CD4-positive, alpha-beta T cell treated with Interleukin-4 for 4 hours (primary cell): ENCODE data around the gene PSMA6.
A peak's percentile ranks its signal among the peaks of the same experiment; 100 is the strongest.
"Not testable (repeated sequence)": the region's sequence is repeated elsewhere in the genome, so short reads cannot be mapped to it uniquely, and the experiment has no call there.

Experiments
- DNase-seq: peaks from one replicate; pipeline ENCODE4 v3.0.0-alpha.2; 2020

PSMA6 gene

DNA sequence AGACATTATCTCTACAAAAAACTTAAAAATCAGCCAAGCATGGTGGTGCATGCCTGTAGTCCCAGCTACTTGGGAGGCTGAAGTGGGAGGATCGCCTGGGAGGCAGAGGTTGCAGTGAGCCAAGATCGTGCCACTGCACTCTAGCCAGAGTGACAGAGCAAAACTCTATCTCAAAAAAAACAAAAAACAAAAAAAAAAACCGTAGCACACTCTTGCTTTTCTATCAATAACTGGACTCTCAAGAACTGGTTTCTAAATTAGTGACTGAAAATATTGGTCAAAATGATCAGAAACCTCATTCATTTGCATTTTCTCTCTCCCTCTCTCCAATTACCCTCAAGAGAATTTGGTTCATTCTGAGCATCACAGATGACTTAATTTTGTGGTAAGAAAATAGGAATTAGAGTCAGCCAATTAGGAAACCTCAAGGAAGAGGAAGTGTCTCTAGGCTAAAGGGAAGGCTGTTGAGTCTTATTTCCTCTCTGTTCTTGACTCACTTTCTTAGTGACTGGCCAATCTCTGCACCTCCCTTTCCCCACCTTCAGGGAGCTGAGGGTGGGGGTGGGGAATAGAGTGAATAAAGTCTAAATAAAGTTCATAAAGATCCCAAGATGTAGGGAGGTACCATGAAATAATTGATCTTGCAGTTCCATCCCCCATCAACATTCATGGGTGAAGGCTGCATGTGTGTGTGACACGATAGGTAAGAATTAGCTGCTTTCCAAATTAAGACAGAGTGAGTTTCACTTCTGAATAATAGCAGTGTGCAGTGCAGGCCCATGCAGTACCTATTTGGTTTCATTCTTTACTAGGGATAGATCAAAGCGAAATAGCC, 6.8 kb upstream of the PSMA6 start:
- peak; percentile 59 for DNase-seq

DNA sequence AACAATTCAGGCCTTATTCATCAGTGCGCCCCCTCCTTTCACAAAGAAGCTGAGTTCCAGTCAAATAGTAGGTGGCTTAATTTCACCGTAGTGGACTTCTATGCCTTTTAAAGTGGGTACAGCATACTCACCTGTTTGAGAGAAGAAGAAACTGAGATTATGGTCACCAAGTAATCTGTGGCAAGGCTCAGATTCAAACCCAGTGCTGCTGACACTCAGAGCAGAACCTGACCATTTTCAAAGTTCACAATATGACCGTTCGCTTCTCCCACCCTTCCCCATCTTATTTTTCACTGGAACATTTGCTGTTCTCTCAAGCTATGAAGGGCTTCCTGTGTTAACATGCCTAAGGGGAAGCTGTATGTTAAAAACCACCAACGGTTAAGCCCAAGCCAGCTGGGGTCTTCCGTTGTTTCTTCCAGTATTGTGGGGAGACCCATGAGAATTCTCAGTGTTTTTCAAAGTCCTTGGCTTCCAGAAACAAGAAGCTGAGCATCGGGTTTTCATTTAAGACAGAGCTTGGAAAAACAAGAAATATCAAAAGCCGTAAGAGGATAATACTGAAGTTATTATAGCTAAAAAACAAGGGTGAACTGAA, 6.1 kb upstream of the PSMA6 start:
- DNase-seq: peak; percentile 2

DNA sequence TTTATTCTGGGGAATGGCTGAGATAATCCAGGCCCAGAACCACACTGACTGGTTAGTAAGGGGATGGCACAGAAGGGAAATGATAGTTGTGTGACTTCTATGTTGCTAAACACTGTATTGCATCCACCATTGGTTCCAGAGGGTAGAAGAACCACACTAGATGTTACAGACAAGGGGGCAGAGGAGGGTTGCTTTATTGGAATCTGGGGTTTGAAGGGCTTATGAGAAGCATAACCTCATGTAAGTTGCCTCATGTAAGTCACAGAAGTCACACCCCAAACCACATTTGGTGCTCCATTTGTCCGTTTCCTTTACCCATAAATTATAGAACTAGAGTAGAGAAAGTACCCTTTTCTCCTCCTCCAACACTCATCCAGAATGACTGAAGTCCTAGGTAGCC, 5.5 kb upstream of the PSMA6 start:
- DNase-seq: peak; percentile 34

DNA sequence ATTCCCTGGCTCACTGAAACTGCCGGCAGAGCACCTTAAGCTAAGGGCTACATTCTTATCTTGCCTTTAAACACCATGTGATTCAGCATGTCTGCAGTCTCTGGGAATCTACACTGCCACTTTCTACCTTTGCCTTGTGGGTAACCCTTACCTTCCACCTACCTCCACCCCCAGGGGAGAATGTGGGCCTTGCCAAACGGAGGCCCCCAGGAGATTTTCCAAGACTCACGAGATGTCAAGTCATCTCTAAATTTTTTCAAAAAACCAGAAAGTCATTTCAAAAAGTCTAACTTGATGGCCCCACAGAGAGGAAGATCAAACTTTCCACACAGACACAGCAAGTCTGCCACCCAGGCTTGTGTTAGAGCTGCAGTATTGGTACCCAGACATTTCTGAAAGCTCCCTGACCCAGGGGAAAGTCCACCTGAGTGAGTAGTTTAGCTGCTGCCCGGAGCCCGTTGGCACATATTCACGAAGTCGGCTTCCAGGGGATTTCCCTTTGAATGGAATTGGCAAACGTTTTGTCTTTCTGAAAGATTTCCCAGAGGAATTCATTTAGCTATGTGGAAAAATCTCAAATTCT, 4.7 kb upstream of the PSMA6 start:
- DNase-seq: peak; percentile 28

DNA sequence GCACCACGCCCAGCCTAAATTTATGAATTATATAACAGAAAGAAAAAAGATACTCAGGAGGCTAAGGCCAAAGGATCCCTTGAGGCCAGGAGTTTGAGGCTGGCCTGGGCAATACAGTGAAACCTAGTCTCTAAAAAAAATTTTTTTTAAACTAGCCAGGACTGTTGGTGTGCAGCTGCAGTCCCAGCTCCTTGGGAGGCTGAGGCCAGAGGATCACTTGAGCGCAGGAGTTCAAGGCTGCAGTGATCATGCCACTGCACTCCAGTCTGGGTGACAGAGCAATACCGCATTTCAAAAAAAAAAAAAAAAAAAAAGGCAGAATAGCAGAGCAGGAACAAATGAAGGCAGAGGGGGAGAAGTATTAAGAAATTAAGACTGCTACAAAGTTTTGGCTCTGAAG, 2.6 kb upstream of the PSMA6 start:
- DNase-seq: no peak

DNA sequence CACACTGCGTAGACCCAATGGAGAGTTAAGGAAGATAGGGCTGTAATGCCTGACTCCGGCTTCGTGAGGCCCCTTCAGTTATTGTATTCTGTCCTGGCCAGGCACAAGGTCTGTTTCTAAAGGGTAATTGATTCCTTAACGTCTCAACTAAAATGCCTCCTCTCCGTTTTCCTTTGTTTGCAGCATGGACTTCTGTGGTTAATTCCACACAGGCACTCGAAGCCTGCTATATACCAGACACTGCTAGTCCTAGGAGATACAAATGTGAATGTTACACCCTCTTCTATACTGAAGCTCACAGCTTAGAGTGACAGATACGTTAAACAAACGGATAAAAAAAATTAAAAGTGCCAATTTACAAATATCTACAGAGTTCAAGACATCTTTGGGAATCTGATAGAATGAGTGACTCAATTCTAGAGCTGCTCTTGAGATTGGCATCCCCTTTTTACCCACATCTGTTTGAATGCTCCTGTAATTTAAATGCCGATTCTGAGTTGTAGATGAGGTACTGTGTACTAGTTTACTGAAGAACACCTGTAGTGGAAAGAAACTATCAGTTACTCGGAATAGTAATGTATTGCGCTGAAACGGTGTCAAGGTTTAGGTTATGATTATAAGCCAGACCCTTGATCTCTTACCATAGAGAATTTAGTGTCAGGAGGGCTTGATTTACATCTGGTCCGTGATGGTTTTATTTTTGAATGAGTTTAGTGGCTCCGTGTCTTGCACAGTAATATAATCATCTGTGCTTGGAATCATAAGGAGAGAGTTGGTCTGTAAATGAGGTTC, 784 bp downstream of the PSMA6 start:
- peak; percentile 2 for DNase-seq

DNA sequence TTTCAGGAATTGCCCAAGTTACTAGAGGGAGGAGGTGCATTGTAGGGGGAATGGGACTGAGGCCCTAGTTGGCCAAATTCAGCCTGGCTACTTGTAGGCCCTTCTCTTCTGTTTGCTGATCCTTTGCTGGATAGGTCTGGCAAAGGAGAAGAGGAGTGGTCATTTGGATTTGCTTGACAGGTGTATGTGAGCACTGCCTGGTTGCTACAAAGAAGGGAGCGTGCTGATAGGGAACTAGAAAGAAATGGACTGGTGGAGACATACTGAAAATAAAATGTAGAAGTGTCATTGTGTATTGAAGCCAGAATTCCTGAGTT, 3.6 kb downstream of the PSMA6 start:
- DNase-seq: no peak

DNA sequence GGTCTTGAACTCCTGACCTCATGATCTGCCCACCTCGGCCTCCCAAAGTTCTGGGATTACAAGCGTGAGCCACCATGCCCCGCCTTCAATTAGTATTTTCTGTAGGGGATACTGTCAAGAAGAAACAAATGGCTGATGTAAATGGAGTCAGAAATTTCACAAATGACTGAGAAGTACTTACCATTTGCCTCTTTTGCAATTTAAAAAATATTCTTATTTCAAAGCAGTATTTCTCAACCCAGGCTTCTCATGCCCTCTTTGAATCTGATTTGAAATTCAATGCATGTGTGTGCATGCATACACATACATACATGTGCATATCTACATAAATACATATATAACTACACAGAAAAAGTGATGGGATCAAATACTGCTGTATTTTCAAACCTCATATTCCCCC, 4.4 kb downstream of the PSMA6 start:
- DNase-seq: no peak

DNA sequence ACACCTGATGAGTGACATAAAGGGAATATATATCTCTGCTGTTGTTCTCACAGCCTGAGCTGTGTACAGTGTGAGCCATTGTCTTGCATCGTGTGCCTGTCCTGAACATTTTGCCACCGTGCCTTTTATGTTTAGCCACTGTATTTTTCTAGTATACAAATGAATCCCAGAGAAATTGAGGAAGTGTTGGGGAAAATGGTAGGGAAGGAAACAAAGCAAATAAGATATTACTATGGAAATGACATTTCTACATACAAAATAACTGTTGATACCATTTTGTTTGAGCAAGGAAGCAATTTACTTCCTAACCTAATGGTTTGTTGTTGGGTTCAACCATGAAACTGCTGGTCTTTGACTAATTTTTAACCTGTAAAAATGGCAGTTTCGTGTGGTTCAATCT, 5.5 kb downstream of the PSMA6 start:
- DNase-seq: no peak

DNA sequence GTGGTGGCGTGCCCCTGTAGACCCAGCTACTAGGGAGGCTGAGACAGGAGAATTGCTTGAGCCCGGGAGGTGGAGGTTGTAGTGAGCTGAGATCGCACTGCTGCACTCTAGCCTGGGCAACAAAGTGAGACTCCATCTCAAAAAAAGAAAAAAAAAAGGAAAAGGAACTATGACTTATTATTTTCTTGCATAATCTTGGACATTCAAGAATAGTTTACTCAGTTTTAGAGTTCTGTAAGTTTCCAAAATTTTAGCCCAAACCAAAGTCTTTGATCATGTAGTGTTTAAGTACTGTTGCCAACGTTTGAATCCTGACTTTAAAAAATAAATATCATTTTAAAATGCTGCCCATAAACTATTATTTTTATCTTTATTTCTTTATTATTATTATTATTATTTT, 6.2 kb downstream of the PSMA6 start:
- no peak for DNase-seq

DNA sequence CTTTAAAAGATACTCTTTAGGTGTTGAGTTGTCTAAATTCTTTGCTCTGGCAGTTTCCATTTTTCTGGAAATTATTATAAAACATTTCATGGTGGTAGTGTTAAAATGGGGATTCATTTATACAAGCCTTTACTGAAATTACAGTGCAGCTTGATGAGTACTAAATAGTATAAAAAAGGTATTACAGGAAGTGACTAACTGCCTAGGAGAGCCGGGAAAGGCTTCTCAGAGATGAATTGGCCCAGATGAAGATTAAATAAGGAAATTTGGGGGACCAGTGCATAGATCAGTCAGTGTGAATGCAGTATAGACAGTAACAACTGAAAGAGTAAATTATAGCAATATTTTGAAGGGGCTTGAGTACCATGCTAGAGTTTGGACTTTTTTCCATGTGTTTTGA, 7.5 kb downstream of the PSMA6 start:
- no peak for DNase-seq

DNA sequence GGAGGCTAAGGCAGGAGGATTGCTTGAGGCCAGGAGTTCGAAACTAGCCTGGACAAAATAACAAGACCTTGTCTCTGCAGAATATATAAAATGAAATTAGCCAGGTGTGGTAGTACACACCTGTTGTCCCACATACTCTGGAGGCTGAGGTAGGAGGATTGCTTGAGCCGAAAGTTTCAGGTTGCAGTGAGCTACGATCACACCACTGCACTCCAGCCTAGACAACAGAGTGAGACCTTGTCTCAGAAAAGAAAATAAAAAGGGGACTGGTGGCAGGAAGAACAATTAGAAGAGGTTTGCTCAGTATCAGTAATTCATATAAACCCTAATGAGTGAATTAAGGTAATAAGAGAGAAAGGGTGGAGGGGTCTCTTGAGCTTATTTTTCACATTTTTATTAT, 8.0 kb downstream of the PSMA6 start:
- no peak for DNase-seq

DNA sequence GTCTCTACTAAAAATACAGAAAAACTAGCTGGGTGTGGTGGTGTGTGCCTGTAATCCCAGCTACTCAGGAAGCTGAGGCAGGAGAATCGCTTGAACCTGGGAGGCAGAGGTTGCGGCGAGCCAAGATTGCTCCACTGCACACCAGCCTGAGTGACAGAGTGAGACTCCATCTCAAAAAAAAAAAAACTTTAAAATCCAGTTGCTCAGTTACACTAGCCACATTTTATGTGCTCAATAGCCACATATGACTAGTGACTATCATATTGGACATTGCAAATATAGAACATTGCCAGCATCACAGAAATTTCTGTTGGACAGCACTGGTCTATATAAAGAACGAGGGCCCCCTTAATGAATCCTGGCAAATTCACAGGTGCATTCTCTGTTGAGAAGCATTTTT, 9.2 kb downstream of the PSMA6 start:
- not testable (repeated sequence) for DNase-seq

DNA sequence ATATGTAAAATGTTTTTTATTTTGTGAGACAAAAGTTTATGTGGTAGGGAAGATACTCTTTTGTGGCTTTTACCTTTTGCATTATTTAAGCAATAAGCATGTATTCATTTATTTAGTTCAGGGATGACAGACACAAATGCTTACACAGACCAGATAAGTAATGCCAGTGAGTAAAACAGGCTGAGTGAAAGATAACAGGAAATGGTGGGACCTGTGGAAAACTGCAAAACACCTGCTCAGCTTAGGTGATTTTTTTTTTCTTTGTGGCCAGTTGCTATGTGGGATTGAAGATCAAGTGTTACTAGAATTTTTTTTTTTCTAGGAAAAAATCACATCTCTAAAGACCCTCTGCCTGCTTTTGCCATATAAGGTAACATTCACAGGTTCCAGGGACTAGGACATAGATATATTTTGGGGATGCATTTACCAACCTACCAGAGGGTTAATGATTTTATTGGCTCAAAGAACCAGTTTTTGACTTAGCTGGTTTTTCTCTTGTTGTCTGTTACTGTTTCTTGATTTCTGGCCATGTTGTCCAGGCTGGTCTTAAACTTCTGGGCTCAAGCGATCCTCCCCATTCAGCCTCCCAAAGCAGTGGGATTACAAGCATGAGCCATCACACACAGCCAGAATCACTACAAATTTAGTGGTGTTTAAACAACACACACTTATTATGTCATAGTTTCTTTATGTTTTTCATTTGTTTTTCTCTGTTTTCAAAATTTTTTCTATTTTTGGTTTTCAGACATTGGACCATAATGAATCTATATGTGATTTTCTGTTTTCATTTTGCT, 9.8 kb downstream of the PSMA6 start:
- DNase-seq: peak; percentile 13

DNA sequence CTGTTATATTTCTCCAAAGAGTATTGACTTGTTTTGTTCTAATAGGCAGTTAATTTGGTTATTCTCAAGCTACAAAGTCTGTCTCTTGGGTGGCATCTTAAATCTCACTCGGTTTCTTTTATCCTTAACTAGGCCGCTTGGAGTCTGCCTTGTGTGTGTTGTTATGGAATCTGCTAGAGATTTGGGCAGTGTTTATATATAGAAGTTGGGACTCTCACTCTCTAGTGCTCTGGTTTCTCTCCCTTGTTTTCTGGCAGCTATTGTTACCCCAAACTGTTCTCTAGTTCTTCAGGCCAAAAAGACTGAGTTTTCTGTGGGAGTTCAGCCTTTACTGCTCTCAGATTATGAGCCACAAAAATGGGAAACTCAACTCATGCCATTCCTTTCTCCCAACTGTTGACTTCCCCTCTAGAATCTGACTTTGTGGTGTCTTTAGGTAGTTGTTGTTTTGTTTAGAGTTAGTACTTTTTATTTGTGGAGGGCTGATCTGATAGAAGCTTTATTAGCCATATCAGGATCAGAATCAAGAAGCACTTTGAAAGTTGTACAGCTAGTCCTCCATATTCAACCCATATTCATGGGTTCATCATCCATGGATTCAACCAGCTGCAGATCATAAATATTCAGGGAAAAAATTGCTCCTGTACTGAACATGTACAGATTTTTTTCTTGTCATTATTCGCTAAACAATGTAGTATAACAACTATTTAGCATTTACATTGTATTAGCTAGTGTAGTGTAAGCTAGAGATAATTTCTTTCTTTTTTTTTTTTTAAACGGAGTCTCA, 11.2 kb downstream of the PSMA6 start:
- no peak for DNase-seq

DNA sequence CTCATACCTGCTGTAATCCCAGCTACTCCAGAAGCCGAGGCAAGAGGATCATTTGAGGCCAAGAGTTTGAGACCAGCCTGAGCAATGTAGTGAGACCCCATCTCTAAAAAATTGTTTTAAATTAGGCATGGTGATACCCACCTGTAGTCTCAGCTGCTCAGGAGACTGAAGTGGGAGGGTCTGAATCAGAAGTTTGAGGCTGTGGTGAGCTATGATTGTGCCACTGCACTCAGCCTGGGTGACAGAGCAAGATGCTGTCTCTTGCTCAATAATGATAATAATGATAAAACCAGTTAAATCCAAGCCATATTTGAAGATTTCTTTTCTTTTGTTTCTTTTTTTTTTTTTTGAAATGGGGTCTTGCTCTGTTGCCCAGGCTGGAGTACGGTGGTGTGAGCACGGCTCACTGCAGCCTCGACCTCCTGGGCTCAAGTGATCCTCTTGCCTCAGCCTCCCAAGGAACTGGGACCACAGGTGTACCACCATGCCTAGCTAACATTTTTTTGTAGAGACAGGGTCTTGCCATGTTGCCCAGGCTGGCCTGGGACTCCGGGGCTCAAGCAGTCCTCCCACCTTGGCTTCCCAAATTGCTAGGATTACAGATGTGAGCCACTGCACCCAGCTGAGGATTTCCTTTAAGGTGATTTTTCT, 12.8 kb downstream of the PSMA6 start:
- no peak for DNase-seq

DNA sequence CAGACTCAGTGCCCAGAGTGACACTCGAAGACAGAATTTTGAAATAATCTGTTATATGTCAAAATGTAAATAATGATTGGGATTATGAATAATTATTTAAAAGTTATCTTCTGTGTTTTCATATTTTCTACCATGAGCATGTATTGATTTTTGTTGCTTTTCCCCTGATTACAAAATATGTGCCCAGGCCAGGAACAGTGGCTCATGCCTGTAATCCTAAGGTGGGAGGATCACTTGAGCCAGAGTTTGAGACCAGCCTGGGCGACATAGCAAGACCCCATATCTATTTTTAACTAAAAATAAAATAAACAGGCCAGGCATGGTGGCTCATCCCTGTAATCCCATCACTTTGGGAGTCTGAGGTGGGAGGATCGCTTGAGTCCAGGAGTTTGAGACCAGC, 13.5 kb downstream of the PSMA6 start:
- no peak for DNase-seq

DNA sequence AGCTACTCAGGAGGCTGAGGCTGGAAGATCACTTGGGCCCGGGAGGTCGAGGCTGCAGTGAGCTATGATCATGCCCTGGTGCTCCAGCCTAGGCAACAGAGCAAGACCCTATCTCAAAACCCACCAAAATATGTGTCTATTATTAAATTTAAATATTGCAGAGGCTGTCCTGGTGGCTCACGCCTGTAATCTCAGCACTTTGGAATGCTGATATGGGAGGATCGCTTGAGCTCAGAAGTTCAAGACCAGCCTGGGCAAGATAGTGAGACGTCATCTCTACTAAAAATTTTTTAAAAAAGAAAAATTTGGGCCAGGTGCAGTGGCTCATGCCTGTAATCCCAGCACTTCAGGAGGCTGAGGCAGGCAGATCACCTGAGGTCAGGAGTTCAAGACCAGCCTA, 13.9 kb downstream of the PSMA6 start:
- no peak for DNase-seq

DNA sequence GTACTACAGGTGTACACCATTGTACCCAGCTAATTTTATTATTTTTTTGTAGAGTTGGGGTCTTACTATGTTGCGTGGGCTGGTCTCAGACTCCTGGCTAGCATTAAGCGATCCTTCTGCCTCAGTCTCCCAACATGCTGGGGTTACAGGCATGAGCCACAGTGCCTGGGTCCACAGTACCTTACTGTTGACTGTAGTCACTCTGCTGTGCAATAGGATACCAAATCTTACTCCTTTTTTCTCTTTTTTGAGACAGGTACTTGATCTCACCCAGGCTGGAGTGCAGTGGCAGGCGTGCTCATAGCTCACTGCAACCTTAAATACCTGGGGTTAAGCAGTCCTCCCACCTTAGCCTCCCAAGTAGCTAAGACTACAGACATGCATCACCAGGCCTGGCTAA, 25.6 kb downstream of the PSMA6 start:
- no peak for DNase-seq

DNA sequence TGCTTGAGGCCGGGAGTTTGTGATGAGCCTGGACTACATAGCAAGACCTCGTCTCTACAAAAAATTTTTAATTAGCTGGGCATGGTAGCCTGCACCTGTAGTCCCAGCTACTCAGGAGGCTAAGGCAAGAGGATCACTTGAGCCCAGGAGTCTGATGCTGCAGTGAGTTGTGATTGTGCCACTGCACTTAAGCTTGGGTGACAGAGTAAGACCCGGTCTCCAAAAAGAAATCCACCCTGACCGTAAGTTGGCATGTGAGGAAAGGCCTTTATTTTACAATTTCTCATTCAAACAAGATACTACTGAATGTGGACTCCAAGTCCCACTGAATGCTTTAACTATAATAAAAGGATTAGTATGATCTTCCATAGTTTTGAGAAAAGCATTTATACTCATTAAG, 27.3 kb downstream of the PSMA6 start:
- no peak for DNase-seq

DNA sequence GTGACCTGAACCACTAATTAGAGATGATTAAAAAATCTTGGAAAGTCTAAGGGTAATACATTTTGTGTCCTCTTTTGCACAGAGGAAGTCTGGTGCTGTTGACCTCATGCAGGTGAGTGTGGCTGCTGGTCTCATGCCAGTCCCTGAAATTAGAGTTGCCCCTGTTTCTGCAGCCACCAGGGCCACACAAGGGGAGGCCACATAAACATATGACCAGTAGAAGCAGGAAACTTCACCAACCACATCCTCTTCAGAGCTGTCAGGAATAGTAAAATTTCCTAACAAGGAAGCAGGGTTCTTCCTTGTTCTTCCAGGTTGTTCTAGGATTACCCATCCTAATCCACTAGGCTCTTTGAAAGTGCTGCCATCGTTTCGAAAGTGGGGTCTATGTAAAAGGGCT, 28.3 kb downstream of the PSMA6 start:
- no peak for DNase-seq

DNA sequence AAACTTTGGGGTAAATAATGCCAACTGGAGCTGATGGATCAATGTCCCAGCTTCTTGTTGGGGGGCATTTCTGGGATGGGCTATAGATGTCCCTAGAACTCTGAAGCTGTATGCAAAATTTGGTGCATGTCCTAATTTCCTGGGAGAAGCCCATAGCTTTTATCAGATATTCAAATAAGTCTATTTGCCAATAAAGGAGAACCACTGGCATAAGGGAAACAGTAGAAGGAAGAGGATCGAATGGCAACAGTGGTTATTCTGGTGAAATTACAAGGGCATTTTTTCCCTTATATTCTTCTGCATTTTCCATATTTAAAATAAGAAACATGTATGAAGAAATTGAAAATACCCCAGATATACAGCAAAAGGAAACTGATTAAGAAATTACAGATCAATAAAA, 34.2 kb downstream of the PSMA6 start:
- DNase-seq: no peak
